A673 (cell line): Measurements from ENCODE around the gene TAL1.
"Not testable (repeated sequence)": the region's sequence is repeated elsewhere in the genome, so short reads cannot be mapped to it uniquely, and the experiment has no call there.

Experiments used
- EZH2 ChIP-seq: fragments of 200-600 bp; sonication (generic); IDR thresholded peaks from 2 replicates; pipeline ENCODE4 v1.6.1; 2017; ENCODE audit warnings: borderline replicate concordance, low read depth, mild to moderate bottlenecking, mixed read lengths, antibody characterized with exemption, low read length; ENCODE audit not compliant: poor library complexity, severe bottlenecking
- TF ChIP-seq, protein P1 (sequence below): fragments of 300-800, 200-600 bp; sonication (generic); conservative IDR thresholded peaks from 2 replicates; pipeline ENCODE4 v1.5.1; 2017; ENCODE audit warnings: low read depth, mild to moderate bottlenecking, antibody characterized with exemption, low read length, moderate library complexity, mixed read lengths

DNA sequence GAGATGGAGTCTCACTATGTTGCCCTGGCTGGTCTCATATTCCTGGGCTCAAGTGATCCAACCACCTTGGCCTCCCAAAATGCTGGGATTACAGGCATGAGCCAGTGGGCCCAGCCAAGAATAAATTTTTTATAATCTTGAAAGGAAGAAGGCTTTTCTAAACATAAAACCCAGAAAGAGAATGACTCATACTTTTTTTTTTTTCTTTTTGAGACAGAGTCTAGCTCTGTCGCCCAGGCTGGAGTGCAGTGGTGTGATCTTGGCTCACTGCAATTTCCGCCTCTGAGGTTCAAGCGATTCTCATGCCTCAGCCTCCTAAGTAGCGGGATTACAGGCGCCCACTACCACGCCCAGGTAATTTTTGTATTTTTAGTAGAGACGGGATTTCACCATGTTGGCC, 43.8 kb upstream of the TAL1 start:
- TF ChIP-seq, protein P1, sequence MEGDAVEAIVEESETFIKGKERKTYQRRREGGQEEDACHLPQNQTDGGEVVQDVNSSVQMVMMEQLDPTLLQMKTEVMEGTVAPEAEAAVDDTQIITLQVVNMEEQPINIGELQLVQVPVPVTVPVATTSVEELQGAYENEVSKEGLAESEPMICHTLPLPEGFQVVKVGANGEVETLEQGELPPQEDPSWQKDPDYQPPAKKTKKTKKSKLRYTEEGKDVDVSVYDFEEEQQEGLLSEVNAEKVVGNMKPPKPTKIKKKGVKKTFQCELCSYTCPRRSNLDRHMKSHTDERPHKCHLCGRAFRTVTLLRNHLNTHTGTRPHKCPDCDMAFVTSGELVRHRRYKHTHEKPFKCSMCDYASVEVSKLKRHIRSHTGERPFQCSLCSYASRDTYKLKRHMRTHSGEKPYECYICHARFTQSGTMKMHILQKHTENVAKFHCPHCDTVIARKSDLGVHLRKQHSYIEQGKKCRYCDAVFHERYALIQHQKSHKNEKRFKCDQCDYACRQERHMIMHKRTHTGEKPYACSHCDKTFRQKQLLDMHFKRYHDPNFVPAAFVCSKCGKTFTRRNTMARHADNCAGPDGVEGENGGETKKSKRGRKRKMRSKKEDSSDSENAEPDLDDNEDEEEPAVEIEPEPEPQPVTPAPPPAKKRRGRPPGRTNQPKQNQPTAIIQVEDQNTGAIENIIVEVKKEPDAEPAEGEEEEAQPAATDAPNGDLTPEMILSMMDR: not testable (repeated sequence)
- not testable (repeated sequence) for TF ChIP-seq EZH2
